Right cardiac atrium (tissue), 5 donors: Measurements from ENCODE around the gene AMIGO2. TPM values are rescaled to one million over a fixed set of nuclear protein-coding genes. Genes with fewer than 3 reads are reported as not detected.

Experiments used
- ATAC-seq, 2 donors: fragments of 200-7000 bp; cut with Tn5 transposase; one replicate each; pipeline versions ENCODE4 v1.8.0 to v1.9.1; 2020; ENCODE audit warnings: moderate library complexity in 2 of 2, mild to moderate bottlenecking in 1 of 2
- DNase-seq, 3 donors: peaks; one replicate each; pipeline ENCODE4 v3.0.0-alpha.2; 2020
- H3K27ac ChIP-seq: one replicate; pipeline ENCODE4 v1.5.1; 2013; ENCODE audit warnings: mild to moderate bottlenecking, low read length, control low read depth, moderate library complexity
- H3K27me3 ChIP-seq: one replicate; pipeline ENCODE4 v1.6.1; 2013; ENCODE audit not compliant: control insufficient read depth, insufficient read depth
- H3K4me1 ChIP-seq: one replicate; pipeline ENCODE4 v1.6.1; 2013; ENCODE audit warnings: low read length; ENCODE audit not compliant: control insufficient read depth, insufficient read depth
- H3K4me3 ChIP-seq: one replicate; pipeline ENCODE4 v1.5.1; 2013; ENCODE audit warnings: low read length, control low read depth
- H3K9me3 ChIP-seq: one replicate; pipeline ENCODE4 v1.6.1; 2013; ENCODE audit warnings: low read length; ENCODE audit not compliant: control insufficient read depth
- WGBS: extraction: QIAGEN DNeasy Blood & Tissue Kit; methylation state at CpG from one replicate; pipeline ENCODE4 v1.1.7; 2013; 5-methylcytosine and 5-hydroxymethylcytosine counted together
- intact Hi-C, 4 donors: fragments of 100-400 bp; cut with DNase I; formaldehyde crosslinking; loops; one replicate each; pipeline versions ENCODE4 v1.11.0 to v1.14.0; 2022 to 2023
- polyA plus RNA-seq: library from polyadenylated mRNA; stranded (reverse); fragments of 200-250 nt; gene quantifications from one replicate; pipeline ENCODE4 v1.2.3, GENCODE V29; 2013
- total RNA-seq, 4 donors: library from RNA; stranded (reverse); fragmentation: NEBNext Ultra II Directional; extraction: Animal tissue kit (Norgen Biotek cat#: 25700); gene quantifications; one replicate each; pipeline ENCODE4 v1.2.1, GENCODE V29; 2021
- donor health status: healthy with polysubstance abuse.
- donor health status: DM: no; HTN: yes; CAD: no.
- donor health status: DM: no; HTN: no; CAD: no.
- donor health status: DM: no; HTN: yes; CAD: no; lungs with severe emphysema.
- donor health status: DM: yes; HTN: yes; CAD: no.

The AMIGO2 gene
- total and polyA plus RNA-seq, 5 donors: 5.2 to 8.7 (median 6.8) TPM

DNA sequence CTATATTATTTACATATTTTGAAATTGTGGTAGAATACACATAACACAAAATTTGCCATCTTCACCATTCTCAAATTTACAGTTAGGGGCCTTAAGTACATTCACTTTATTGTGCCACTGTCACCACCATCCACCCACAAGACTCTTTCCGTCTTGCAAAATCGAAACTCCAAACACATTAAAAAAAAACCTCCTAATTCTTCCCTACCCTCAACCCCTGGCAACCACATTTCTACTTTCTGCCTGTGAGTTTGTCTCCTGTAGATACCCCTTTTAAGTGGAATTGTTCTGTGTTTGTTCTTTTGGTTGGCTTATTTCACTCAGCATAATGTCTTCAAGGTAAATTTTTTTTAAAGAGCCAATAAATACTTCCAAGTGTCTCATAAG, 31.6 kb upstream of the AMIGO2 start:
- WGBS: 93% methylated on average over 2 of the region's 2 CpGs
- no peaks in the 10 kb centered on the region for H3K27me3 ChIP-seq
- no peaks in the 10 kb centered on the region for H3K4me1 ChIP-seq
- no peak overlapping the region for H3K4me3 ChIP-seq
- H3K9me3 ChIP-seq: no peaks in the 10 kb centered on the region
- no peak for ATAC-seq
- DNase-seq: no peak
- no peak overlapping the region for H3K27ac ChIP-seq
- intact Hi-C loops: no loop called here

- Histone ChIP-seq H3K27ac (no peak overlapping the region), H3K4me1 (no peaks in the 10 kb centered on the region), H3K27me3 (no peaks in the 10 kb centered on the region), H3K9me3 (no peaks in the 10 kb centered on the region), H3K4me3 (no peak overlapping the region)
- ATAC-seq: no peak
- no peak for DNase-seq
- WGBS: 86% methylated on average over 2 of the region's 2 CpGs
- intact Hi-C loops: no loop called here
Observed at GRCh38 chr12:47110718-47111391, 31.1 kb upstream of the AMIGO2 start.

GRCh38 chr12:47110011-47110541, 30.3 kb upstream of the AMIGO2 start:
- intact Hi-C loops: no loop called here
- ATAC-seq: no peak
- Histone ChIP-seq H3K4me1 (no peaks in the 10 kb centered on the region), H3K9me3 (no peaks in the 10 kb centered on the region), H3K4me3 (no peak overlapping the region), H3K27ac (no peak overlapping the region), H3K27me3 (no peaks in the 10 kb centered on the region)
- DNase-seq: no peak
- 95% methylated on average over 2 of the region's 2 CpGs for WGBS

DNA sequence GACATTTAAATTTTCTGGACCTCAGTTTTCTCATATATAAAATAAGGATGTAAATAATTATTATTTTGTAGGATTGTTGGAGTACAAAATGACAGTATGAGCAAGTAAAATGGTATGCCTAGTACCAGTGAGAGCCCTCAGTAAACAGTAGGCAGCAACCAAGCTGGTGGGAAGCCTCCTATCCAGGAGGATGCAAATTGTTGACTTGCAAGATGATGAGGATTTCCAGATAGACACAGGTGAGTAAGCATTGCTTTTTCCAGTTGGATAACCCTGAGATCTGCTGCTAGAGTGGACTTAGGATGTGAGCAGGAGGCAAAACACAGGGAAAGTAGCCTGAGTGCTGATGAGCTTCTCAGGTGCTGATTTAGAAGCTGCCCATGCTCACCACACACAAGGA, 28.2 kb upstream of the AMIGO2 start:
- H3K4me1 ChIP-seq: no peaks in the 10 kb centered on the region
- no peak overlapping the region for H3K27ac ChIP-seq
- ATAC-seq (no peak), DNase-seq (no peak)
- H3K27me3 ChIP-seq: no peaks in the 10 kb centered on the region
- intact Hi-C loops: no loop called here
- no peaks in the 10 kb centered on the region for H3K9me3 ChIP-seq
- no peak overlapping the region for H3K4me3 ChIP-seq

- intact Hi-C loops: no loop called here
- Histone ChIP-seq H3K9me3 (no peaks in the 10 kb centered on the region), H3K4me3 (no peak overlapping the region), H3K27me3 (no peaks in the 10 kb centered on the region), H3K4me1 (no peaks in the 10 kb centered on the region), H3K27ac (no peak overlapping the region)
- ATAC-seq (no peak), DNase-seq (no peak)
- 97% methylated on average over 3 of the region's 3 CpGs for WGBS
Observed at GRCh38 chr12:47107446-47107845, 27.7 kb upstream of the AMIGO2 start.

- no peak for DNase-seq
- no peak for ATAC-seq
- 92% methylated on average over 10 of the region's 10 CpGs for WGBS
- H3K4me1 ChIP-seq: no peaks in the 10 kb centered on the region
- intact Hi-C loops: no loop called here
- no peaks in the 10 kb centered on the region for H3K9me3 ChIP-seq
- H3K4me3 ChIP-seq: no peak overlapping the region
- H3K27ac ChIP-seq: no peak overlapping the region
- H3K27me3 ChIP-seq: no peaks in the 10 kb centered on the region
Observed at GRCh38 chr12:47105914-47106674, 26.3 kb upstream of the AMIGO2 start.

DNA sequence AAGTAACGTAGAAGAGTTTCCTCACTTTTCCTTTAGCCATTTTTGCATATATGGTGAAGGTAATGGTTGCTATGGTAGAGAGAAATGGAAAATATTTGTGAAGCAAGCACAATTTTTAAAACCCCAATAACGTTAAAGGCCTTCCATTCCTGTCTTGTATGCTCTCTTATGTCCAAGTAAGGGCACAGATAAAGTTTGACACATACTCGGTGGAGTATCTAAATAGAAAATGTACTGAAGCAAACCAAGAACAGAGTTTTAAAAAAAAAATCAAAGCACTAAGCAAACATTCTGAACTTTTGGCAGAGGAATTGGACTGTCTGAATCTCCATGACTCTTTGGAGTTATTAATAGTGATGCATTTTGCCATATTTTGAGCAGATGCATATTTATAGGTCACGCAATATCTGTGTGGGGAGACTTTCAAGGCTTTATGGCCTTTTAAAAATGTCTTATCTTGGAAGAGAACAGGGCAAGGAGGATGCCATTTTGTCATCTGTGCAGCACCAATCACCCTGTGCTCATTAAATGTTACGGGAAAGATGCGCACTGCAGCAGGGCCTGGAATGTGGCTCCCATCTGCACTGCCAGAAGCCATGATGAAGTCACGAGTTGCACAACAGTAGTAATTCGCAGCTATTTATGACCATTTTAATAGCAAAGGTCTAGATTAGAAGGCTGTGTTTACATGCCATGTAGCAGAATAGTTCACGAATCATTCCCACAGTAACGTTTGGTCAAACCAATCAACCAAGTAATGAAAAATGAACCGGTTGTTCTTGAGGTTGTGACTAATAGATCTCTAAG, 23.3 kb upstream of the AMIGO2 start:
- peak; percentile 65 to 75 for ATAC-seq

GRCh38 chr12:47102406-47102805, 22.6 kb upstream of the AMIGO2 start:
- no peak overlapping the region for H3K4me3 ChIP-seq
- DNase-seq (no peak), ATAC-seq (no peak)
- no peaks in the 10 kb centered on the region for H3K9me3 ChIP-seq
- WGBS: 97% methylated on average over 4 of the region's 4 CpGs
- H3K4me1 ChIP-seq: peaks cover 4% of the 10 kb centered on the region
- H3K27me3 ChIP-seq: no peaks in the 10 kb centered on the region
- H3K27ac ChIP-seq: no peak overlapping the region
- intact Hi-C loops: no loop called here

More for the DNA sequence above, 23.3 kb upstream of the AMIGO2 start:
- H3K4me3 ChIP-seq: no peak overlapping the region
- 72% methylated on average over 11 of the region's 11 CpGs for WGBS
- H3K27ac ChIP-seq: no peak overlapping the region
- intact Hi-C loops: no loop called here
- H3K4me1 ChIP-seq: peaks cover under 1% of the 10 kb centered on the region
- H3K9me3 ChIP-seq: no peaks in the 10 kb centered on the region
- H3K27me3 ChIP-seq: no peaks in the 10 kb centered on the region
- DNase-seq: no peak

- H3K4me1 ChIP-seq: peaks cover 4% of the 10 kb centered on the region
- no peaks in the 10 kb centered on the region for H3K9me3 ChIP-seq
- ATAC-seq (no peak), DNase-seq (no peak)
- intact Hi-C loops: no loop called here
- no peak overlapping the region for H3K4me3 ChIP-seq
- no peaks in the 10 kb centered on the region for H3K27me3 ChIP-seq
- no peak overlapping the region for H3K27ac ChIP-seq
- WGBS: 92% methylated on average over 2 of the region's 2 CpGs
Observed at GRCh38 chr12:47100160-47100559, 20.4 kb upstream of the AMIGO2 start.

GRCh38 chr12:47099610-47100009, 19.9 kb upstream of the AMIGO2 start:
- no peaks in the 10 kb centered on the region for H3K9me3 ChIP-seq
- ATAC-seq (no peak), DNase-seq (no peak)
- peaks cover 4% of the 10 kb centered on the region for H3K4me1 ChIP-seq
- no peaks in the 10 kb centered on the region for H3K27me3 ChIP-seq
- H3K4me3 ChIP-seq: no peak overlapping the region
- no peak overlapping the region for H3K27ac ChIP-seq
- 73% methylated on average over 2 of the region's 2 CpGs for WGBS
- intact Hi-C loops: no loop called here

DNA sequence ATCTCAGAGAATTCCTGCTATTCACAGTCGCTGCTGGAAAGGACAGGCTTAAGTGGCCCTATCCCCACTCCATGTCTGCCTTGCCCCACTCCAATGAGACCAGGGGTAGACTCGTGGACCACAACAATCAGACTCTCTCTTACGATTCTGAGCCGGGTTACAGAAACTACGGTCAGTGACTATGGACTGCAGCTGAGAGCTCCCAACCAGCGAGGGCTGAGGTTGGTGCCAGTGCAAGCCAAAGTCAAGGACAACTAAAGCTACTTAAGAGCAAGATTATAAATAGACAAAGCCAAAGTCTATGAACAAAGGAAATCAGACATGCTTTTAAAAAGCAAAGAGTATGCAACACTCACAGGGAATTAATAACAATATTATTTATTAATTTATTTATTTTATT, 18.3 kb upstream of the AMIGO2 start:
- Histone ChIP-seq H3K9me3 (no peaks in the 10 kb centered on the region), H3K27me3 (no peaks in the 10 kb centered on the region), H3K4me3 (no peak overlapping the region), H3K4me1 (peaks cover 4% of the 10 kb centered on the region), H3K27ac (no peak overlapping the region)
- ATAC-seq (no peak), DNase-seq (no peak)
- 90% methylated on average over 6 of the region's 6 CpGs for WGBS
- intact Hi-C loops: no loop called here
